Right lobe of liver (tissue), 6 donors: ENCODE data around the gene LLGL2. TPM values are rescaled to one million over a fixed set of nuclear protein-coding genes. Genes with fewer than 3 reads are reported as not detected.

Experiments
- ATAC-seq, 4 donors: fragments of 200-7000 bp; cut with Tn5 transposase; one replicate each; pipeline ENCODE4 v1.9.1; 2020; ENCODE audit warnings: mild to moderate bottlenecking in 4 of 4, moderate library complexity in 4 of 4
- DNase-seq, 3 donors: peaks; one replicate each; pipeline ENCODE4 v3.0.0-alpha.2; 2020
- H3K27ac ChIP-seq, 3 donors: fragments of 200-600 bp; one replicate each; pipeline ENCODE4 v1.8.0; 2022
- H3K27me3 ChIP-seq, 2 donors: fragments of 200-600 bp; one replicate each; pipeline ENCODE4 v1.8.0; 2022
- H3K36me3 ChIP-seq, 4 donors: fragments of 200-600 bp; sonication (generic) in 1 of 4; one replicate each; pipeline versions ENCODE4 v1.5.1 to v1.8.0; 2017 to 2022; ENCODE audit warnings: control low read depth in 1 of 4
- H3K4me1 ChIP-seq, 4 donors: fragments of 200-600 bp; sonication (generic) in 1 of 4; one replicate each; pipeline versions ENCODE4 v1.5.1 to v1.8.0; 2017 to 2022; ENCODE audit warnings: control low read depth in 1 of 4
- H3K4me3 ChIP-seq, 3 donors: fragments of 200-600 bp; one replicate each; pipeline ENCODE4 v1.8.0; 2022
- H3K9me3 ChIP-seq, 4 donors: fragments of 200-600 bp; sonication (generic) in 1 of 4; one replicate each; pipeline versions ENCODE4 v1.5.1 to v1.8.0; 2017 to 2022; ENCODE audit warnings: control low read depth in 1 of 4
- POLR2A ChIP-seq: fragments of 450-650 bp; IDR thresholded peaks from one replicate; pipeline ENCODE4 v1.6.1; 2017; ENCODE audit warnings: antibody characterized with exemption, mild to moderate bottlenecking
- WGBS: methylation state at CpG from one replicate; pipeline ENCODE4 v1.1.6; 2018; ENCODE audit warnings: low coverage, low lambda C conversion rate; ENCODE audit not compliant: insufficient coverage; ENCODE audit errors: missing lambda C conversion rate; 5-methylcytosine and 5-hydroxymethylcytosine counted together
- intact Hi-C, 2 donors: fragments of 100-400 bp; cut with DNase I; formaldehyde crosslinking; loops; one replicate each; pipeline versions ENCODE4 v1.11.2 to v1.14.1; 2022
- total RNA-seq, 6 experiments: library from RNA; depleted of rRNA in 2 of 6; stranded (reverse); fragments of >200 nt in 2 of 6; fragmentation: NEBNext Ultra II Directional in 3 of 6; extraction: Animal tissue kit (Norgen Biotek cat#: 25700) in 3 of 6; gene quantifications; one replicate each; pipeline versions ENCODE4 v1.1.0 to v1.2.4, GENCODE V29; 2016 to 2023
- TF ChIP-seq, protein P1 (sequence below), 4 donors: fragments of 200-600 bp in 3 of 4; fragments of 450-650 bp in 1 of 4; IDR thresholded peaks; one replicate each; pipeline versions ENCODE4 v1.5.1 to v1.8.0; 2016 to 2022; ENCODE audit warnings: antibody characterized with exemption in 4 of 4, mild to moderate bottlenecking in 2 of 4
- donor health status: DM: no; HTN: yes; CAD: no.
- donor health status: DM: no; HTN: no; CAD: no.
- donor health status: DM: no; HTN: no; CAD: no.
- donor health status: DM: no; HTN: yes; CAD: no.
- donor health status: DM: no; HTN: yes; CAD: no.

LLGL2 gene
- total RNA-seq, 6 experiments from 2014 or later = 32.8 to 71.4 (median 44.6) TPM

DNA sequence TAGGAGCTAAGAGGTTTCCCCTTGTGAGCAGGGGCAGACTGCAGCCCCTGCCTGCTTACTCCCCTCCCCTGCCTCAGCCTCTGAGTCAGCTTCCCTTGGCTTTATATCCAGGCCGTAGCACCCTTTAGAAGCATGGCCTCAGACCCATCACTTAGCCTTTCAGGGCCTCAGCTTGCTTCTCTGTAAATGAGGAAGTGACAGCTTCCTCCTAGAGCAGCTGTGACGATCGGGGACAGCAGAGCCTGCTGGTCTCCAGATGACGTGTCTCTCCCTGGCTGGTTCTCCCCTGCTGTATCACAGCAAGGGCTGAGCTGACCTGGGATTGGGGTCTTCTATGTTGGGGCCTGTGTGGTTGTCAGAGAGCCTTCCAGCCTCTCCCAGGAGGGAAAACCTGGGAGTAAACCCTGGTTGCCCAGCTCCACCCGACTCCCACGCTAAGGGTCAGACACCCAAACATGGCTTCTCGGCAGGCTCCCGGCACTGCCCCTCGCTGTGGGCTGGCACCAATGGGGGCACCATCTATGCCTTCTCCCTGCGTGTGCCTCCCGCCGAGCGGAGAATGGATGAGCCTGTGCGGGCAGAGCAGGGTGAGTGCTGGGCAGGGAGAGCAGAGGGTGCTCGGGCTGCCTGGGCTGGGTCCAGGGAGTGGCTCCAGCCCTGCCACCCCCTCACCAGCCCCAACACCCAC, 45.8 kb downstream of the LLGL2 start:
- no peaks in the 10 kb centered on the region for H3K9me3 ChIP-seq
- intact Hi-C loops = no loop called here
- H3K4me1 ChIP-seq = no peaks in the 10 kb centered on the region
- H3K27ac ChIP-seq = peak overlapping the region in 1 of 3 donors; percentile 23
- no peak overlapping the region for H3K4me3 ChIP-seq
- peaks cover 0 to 34% (median 11%) of the 10 kb centered on the region in 4 donors for H3K36me3 ChIP-seq
- ATAC-seq = peak; percentile 48 to 82 (median 71)
- TF ChIP-seq, protein P1, sequence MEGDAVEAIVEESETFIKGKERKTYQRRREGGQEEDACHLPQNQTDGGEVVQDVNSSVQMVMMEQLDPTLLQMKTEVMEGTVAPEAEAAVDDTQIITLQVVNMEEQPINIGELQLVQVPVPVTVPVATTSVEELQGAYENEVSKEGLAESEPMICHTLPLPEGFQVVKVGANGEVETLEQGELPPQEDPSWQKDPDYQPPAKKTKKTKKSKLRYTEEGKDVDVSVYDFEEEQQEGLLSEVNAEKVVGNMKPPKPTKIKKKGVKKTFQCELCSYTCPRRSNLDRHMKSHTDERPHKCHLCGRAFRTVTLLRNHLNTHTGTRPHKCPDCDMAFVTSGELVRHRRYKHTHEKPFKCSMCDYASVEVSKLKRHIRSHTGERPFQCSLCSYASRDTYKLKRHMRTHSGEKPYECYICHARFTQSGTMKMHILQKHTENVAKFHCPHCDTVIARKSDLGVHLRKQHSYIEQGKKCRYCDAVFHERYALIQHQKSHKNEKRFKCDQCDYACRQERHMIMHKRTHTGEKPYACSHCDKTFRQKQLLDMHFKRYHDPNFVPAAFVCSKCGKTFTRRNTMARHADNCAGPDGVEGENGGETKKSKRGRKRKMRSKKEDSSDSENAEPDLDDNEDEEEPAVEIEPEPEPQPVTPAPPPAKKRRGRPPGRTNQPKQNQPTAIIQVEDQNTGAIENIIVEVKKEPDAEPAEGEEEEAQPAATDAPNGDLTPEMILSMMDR (IDR thresholded peaks at IDR 0.05) = no peak
- TF ChIP-seq POLR2A = no peak
- peak in 1 of 3 donors; percentile 57 for DNase-seq
- WGBS = 72% methylated on average over 6 of the region's 15 CpGs
- H3K27me3 ChIP-seq = no peaks in the 10 kb centered on the region

DNA sequence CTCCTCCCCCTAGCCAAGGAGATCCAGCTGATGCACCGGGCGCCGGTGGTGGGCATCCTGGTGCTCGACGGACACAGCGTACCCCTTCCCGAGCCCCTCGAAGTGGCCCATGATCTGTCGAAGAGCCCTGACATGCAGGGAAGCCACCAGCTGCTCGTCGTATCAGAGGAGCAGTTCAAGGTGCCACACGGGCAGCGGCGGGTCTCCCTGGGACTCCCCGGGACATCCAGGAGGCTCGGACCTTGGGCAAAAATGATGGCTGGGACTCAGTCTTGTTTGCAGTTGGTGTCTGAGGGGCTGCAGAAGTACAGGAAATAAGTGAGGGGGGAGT, 46.4 kb downstream of the LLGL2 start:
- H3K36me3 ChIP-seq = peaks cover 0 to 34% (median 11%) of the 10 kb centered on the region in 4 donors
- TF ChIP-seq, protein P1 (IDR thresholded peaks at IDR 0.05) = no peak
- no peak for TF ChIP-seq POLR2A
- no peaks in the 10 kb centered on the region for H3K27me3 ChIP-seq
- no peaks in the 10 kb centered on the region for H3K9me3 ChIP-seq
- intact Hi-C loops = no loop called here
- ATAC-seq (no peak), DNase-seq (no peak)
- no peaks in the 10 kb centered on the region for H3K4me1 ChIP-seq
- WGBS = no CpG with 5 or more reads among the region's 16 CpGs
- no peak overlapping the region for H3K4me3 ChIP-seq
- H3K27ac ChIP-seq = no peak overlapping the region

DNA sequence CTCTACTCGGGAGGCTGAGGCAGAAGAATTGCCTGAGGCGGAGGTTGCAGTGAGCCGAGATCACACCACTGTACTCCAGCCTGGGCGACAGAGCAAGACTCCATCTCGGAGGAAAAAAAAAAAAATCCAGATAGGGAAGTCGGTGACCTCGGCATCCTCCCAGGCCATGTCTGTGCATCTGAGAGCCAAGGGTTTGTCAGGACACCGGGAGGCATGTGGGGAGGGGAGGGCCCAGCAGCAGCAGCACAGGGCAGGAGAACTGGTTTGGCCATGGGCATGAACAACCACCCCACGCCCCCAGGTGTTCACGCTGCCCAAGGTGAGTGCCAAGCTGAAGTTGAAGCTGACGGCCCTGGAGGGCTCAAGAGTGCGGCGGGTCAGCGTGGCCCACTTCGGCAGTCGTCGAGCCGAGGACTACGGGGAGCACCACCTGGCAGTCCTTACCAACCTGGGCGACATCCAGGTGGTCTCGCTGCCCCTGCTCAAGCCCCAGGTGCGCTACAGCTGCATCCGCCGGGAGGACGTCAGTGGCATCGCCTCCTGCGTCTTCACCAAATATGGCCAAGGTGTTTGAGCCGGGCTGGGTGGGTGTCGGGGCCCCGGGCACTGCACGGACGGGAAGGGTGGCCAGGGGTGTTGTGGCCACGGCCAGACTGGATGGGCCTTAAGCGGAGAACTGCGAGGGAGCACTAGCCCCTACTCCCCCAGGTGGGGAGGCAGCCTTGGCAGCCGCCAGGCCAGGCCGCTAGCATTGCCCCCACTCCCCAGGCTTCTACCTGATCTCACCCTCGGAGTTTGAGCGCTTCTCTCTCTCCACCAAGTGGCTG, 47.4 kb downstream of the LLGL2 start:
- H3K4me1 ChIP-seq = no peaks in the 10 kb centered on the region
- H3K4me3 ChIP-seq = no peak overlapping the region
- no peaks in the 10 kb centered on the region for H3K9me3 ChIP-seq
- H3K36me3 ChIP-seq = peaks cover 0 to 32% (median 11%) of the 10 kb centered on the region in 4 donors
- H3K27me3 ChIP-seq = no peaks in the 10 kb centered on the region
- WGBS = 89% methylated on average over 8 of the region's 39 CpGs
- H3K27ac ChIP-seq = no peak overlapping the region
- DNase-seq = peak in 1 of 3 donors; percentile 19
- TF ChIP-seq, protein P1 (IDR thresholded peaks at IDR 0.05) = no peak
- no peak for ATAC-seq
- intact Hi-C loops = no loop called here

DNA sequence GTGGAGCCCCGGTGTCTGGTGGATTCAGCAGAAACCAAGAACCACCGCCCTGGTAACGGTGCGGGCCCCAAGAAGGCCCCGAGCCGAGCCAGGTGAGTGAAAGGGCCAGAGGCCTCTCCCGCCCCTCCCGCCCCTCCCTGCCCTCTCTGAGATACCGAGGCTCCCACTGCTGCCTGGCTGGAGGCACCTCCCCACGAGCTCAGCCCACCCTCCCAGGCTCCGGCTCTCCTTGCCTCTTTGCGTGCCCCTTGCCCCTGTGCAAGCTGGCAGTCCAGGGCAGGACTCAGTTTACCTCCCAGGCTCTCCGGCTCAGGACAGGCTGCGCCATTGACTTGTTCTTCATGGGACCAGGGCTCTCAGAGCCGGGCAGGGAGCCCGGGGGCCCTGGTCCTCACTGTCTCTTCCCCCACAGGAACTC, 48.1 kb downstream of the LLGL2 start:
- WGBS = 96% methylated on average over 4 of the region's 16 CpGs
- no peaks in the 10 kb centered on the region for H3K4me1 ChIP-seq
- intact Hi-C loops = no loop called here
- H3K27me3 ChIP-seq = no peaks in the 10 kb centered on the region
- no peak overlapping the region for H3K4me3 ChIP-seq
- no peak for DNase-seq
- no peak overlapping the region for H3K27ac ChIP-seq
- TF ChIP-seq, protein P1 (IDR thresholded peaks at IDR 0.05) = no peak
- no peak for TF ChIP-seq POLR2A
- ATAC-seq = no peak
- peaks cover 0 to 27% (median 11%) of the 10 kb centered on the region in 4 donors for H3K36me3 ChIP-seq
- no peaks in the 10 kb centered on the region for H3K9me3 ChIP-seq
